NCI-H748 (cell line): ENCODE results near the gene SLFN12L.

ENCODE experiments used
- DNase-seq: peaks from one replicate; lab custom pipeline; 2025; ENCODE audit not compliant: unreplicated experiment; lab: John Stamatoyannopoulos, UW

SLFN12L gene

DNA sequence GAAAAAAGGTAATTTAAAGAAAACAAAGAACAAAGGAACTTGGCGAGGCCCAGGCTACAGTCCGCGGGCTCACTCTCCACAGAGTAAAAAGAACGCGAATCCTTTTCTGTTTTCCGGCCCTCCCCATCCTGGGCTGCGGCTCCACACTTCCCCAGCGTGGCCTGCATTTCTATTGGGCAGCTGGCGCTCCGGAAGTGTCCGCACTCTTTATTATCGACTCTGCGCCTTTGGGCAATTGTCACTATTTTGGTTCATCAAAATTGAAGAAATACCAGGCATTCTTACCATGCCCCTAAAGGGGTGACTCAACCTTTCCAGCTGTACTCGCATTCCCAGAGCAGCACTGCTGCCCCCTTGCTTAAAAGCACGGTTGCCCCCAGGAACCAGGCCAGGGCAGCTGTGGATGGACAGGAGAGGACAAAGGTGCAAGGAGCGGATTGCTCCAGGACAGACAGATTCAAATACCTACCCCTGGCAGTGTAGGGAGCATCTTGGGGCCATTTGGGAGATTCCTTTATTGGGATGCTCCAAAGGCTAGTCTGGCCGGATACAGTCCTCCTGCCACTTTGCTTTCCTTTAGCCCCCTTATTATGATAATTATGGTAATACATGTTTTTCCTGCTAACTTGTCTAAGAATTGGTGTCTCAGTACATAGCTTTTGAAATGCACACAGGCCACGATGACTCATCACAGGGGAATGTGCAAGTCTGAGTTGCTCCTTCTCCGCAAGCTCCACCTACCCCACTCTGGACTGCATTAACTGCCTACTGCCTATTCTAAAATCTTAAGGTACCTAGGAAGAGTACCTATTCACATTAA, 104.2 kb downstream of the SLFN12L start:
- no peak for DNase-seq

DNA sequence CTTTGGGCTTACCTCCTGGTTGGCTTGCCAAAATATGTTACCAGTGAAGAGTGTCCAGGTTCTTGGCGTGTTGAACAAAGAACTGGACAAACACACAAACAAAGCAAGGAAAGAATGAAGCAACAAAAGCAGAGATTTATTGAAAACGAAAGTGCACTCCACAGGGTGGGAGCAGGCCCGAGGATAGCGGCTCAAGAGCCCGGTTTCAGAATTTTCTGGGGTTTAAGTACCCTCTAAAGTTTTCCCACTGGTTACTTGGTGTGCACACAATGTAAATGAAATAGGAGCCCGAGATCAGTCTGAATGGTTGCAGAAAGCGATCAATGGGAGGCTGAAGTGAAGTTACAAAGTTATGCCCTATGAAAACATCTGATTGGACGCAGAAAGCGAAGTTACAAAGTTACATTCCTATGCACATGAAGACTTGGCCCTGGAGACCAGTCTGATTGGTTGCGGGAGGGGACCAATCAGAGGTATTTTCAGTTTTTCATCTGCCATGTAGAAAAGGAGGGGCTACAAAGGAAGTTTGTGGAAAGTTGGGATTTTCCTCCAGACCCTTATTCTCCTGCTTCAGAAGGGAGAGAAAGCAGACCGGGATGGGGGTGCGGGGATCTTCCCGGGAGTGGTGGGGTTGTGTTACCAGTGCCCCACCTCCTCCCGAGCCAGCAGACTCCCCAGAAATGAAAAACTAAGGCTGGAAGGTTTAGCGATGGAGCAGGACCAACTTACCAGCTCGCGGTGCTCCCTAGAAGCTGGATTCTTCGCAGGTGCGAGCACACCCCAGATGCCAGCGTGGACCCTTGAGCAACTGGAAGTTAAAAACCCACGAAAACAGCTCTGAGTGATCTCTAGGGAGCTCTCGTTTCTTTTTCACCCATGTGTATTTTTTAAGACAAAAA, 105.1 kb downstream of the SLFN12L start, which contains the start of gene SLFN12:
TSS of gene SLFN12 (minus strand) at position 325 of the 899 bp plus-strand sequence. CDS start 9,472 bp downstream, outside the sequence.
- no peak for DNase-seq

DNA sequence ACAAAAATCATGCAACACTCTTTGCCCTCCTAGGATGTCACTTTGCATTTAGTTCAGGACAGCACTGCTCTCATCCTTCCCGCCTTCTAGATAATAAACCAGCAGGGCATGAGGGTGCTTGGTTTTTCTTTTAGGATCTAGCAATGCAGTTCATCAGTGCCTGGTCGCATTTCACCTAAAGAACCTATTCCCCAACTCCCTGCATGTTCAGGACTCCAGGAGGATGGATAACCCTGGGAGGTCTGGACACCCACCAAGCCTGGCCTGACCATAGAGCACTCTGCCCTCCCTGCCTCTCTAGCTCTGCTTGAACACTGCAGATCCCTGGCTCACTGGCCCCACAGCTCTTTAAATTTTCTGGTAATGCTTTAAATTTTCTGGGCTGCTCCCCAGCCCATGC, 107.8 kb downstream of the SLFN12L start:
- DNase-seq = no peak

DNA sequence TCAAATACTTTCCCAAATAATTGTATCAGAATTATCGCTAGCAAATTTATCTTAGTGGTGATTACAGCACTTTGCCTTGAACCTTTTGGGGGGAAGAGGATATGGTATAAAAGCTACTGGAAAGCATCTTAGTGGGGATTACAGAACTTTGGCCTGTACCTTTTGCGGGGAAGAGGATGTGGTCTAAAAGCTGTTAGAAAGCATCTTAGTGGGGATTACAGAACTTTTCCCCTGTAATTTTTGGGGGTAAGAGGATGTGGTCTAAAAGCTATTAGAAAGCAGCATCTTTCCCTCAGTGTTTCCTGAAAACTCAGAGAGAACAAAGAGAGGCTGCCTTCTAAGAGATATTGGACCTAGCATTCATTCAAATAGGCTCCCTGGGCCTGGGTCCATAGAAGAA, 109.2 kb downstream of the SLFN12L start:
- DNase-seq = no peak

DNA sequence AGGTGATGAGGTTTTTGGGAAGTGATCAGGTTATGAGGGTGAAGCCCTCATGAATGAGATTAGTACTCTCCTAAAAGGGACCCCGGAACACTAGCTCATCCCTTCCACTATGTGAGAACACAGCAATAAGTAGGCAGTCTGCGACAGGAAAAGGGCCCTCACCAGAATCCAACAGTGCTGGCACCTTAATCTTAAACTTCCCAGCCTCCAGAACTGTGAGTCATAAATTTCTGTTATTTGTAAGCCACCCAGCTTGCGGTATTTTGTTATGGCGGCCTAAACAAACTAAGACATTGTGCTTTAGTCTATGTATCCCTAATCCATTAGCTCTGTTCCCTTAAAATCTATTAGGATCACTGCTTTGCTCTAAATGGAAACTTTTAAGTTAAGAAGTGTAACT, 113.7 kb downstream of the SLFN12L start:
- DNase-seq = no peak
